Astrocyte (in vitro differentiated cells and primary cell): Measurements from ENCODE around the gene GAMT. TPM values are rescaled to one million over a fixed set of nuclear protein-coding genes. Genes with fewer than 3 reads are reported as not detected.

Experiments
- DNase-seq: peaks from one replicate; pipeline ENCODE4 v3.0.0-alpha.2; 2010; ENCODE audit warnings: low read depth
- FAIRE-seq: peaks from 2 replicates; lab custom pipeline; 2011; peaks lifted over from hg19 to GRCh38; lab: Jason Lieb, UNC
- H2AFZ ChIP-seq: 2 replicates; pipeline ENCODE4 v1.6.0; 2012; ENCODE audit warnings: low read depth, low read length, inconsistent platforms
- H3K27ac ChIP-seq: 2 replicates; pipeline ENCODE4 v1.5.1; 2011; ENCODE audit warnings: low read depth, low read length, inconsistent platforms
- H3K27me3 ChIP-seq: 2 replicates; pipeline ENCODE4 v1.6.0; 2011; ENCODE audit warnings: low read length, inconsistent platforms; ENCODE audit not compliant: insufficient read depth
- H3K36me3 ChIP-seq: 2 replicates; pipeline ENCODE4 v1.5.1; 2011; ENCODE audit warnings: low read length, inconsistent platforms; ENCODE audit not compliant: insufficient read depth
- H3K4me1 ChIP-seq: 2 replicates; pipeline ENCODE4 v1.5.1; 2011; ENCODE audit warnings: low read length, inconsistent platforms; ENCODE audit not compliant: insufficient read depth
- H3K4me2 ChIP-seq: 2 replicates; pipeline ENCODE4 v1.6.0; 2012; ENCODE audit warnings: low read length, inconsistent platforms
- H3K4me3 ChIP-seq: 2 replicates; pipeline ENCODE4 v1.5.1; 2011; ENCODE audit warnings: low read depth, mild to moderate bottlenecking, low read length, inconsistent platforms; ENCODE audit not compliant: insufficient read depth
- H3K79me2 ChIP-seq: 2 replicates; pipeline ENCODE4 v1.6.0; 2012; ENCODE audit warnings: mild to moderate bottlenecking, low read length, inconsistent platforms; ENCODE audit not compliant: insufficient read depth
- H3K9ac ChIP-seq: 2 replicates; pipeline ENCODE4 v1.6.0; 2012; ENCODE audit warnings: mild to moderate bottlenecking, low read length, inconsistent platforms
- H3K9me3 ChIP-seq: 2 replicates; pipeline ENCODE4 v1.5.1; 2012; ENCODE audit warnings: low read depth, mild to moderate bottlenecking, low read length, inconsistent platforms; ENCODE audit not compliant: insufficient read depth
- H4K20me1 ChIP-seq: 2 replicates; pipeline ENCODE4 v1.6.0; 2012; ENCODE audit warnings: low read length, inconsistent platforms; ENCODE audit not compliant: insufficient read depth
- H3K27ac Mint-ChIP-seq: one replicate; pipeline ENCODE4 v1.8.0; 2021; ENCODE audit warnings: mild to moderate bottlenecking, mixed read lengths; ENCODE audit not compliant: unreplicated experiment
- H3K27me3 Mint-ChIP-seq: one replicate; pipeline ENCODE4 v1.8.0; 2021; ENCODE audit warnings: low read depth, mixed read lengths; ENCODE audit not compliant: unreplicated experiment
- H3K36me3 Mint-ChIP-seq: one replicate; pipeline ENCODE4 v1.8.0; 2021; ENCODE audit warnings: low read depth, mixed read lengths; ENCODE audit not compliant: unreplicated experiment
- H3K4me1 Mint-ChIP-seq: one replicate; pipeline ENCODE4 v1.8.0; 2021; ENCODE audit warnings: low read depth, mixed read lengths; ENCODE audit not compliant: unreplicated experiment
- H3K4me3 Mint-ChIP-seq: one replicate; pipeline ENCODE4 v1.8.0; 2021; ENCODE audit warnings: mild to moderate bottlenecking, moderate library complexity, mixed read lengths; ENCODE audit not compliant: unreplicated experiment
- H3K9me3 Mint-ChIP-seq: one replicate; pipeline ENCODE4 v1.8.0; 2021; ENCODE audit warnings: mild to moderate bottlenecking, mixed read lengths; ENCODE audit not compliant: unreplicated experiment
- EZH2 ChIP-seq: IDR thresholded peaks from 2 replicates; pipeline ENCODE4 v1.6.1; 2012; ENCODE audit warnings: mild to moderate bottlenecking, low read length, inconsistent platforms; ENCODE audit not compliant: insufficient read depth
- total RNA-seq: library from RNA; stranded (reverse); gene quantifications from 2 replicates; pipeline ENCODE4 v1.2.1, GENCODE V29; 2021
- TF ChIP-seq, protein P1 (sequence below): IDR thresholded peaks from 2 replicates; pipeline ENCODE4 v1.5.1; 2011; ENCODE audit warnings: low read depth, mild to moderate bottlenecking, inconsistent platforms, low read length, moderate library complexity; ENCODE audit not compliant: insufficient read depth

The GAMT gene
- total RNA-seq, 1 donor from 2014 or later = 35.9 TPM

DNA sequence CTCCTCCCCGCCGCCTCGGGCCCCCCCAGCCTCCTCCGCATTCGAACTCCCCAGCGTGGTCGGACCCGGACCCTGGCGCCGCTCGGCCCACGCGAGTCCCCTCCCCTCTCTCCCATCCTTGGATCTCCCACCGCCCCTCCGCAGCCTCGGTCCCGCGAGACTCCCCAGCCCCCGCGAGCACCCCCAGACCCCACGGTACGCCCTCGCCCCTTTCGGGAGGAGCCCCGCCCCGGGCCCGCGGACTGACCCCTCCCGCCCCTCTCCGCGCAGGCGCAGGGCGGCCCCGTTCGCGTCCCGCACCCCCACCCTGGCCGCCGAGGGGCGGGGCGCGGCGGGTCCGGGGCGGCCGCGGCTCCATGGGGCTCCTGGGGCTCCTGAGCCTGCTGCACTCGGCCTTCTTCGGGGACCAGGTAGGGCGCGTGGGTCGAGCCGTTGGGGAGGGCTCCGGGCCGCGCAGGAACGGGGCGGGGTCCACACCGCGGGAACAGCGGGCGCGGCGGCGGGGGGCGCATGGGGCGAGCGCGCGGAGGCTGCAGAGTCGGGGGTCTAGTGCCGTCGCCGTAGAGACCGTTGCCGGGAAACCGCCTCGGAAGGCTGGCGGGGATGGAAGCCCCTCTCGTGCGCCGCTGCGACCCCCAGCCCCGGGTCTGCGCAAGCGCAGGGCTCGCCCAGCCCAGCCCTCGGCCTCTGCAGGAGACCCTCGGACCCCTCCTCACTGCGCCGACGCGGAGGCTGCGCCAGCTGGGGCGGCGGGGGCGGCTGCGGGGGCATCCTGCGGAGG lies 44.8 kb upstream of the GAMT start:
- Histone ChIP-seq H2AFZ (no peak overlapping the region), H4K20me1 (peaks cover 64% of the 10 kb centered on the region), H3K9me3 (no peaks in the 10 kb centered on the region), H3K4me1 (peaks cover 6% of the 10 kb centered on the region), H3K27ac (no peak overlapping the region), H3K4me3 (no peak overlapping the region), H3K4me2 (peak overlapping the region; percentile 78), H3K79me2 (peaks cover 12% of the 10 kb centered on the region), H3K9ac (no peak overlapping the region), H3K27me3 (peaks cover 25% of the 10 kb centered on the region), H3K36me3 (peaks cover 12% of the 10 kb centered on the region)
- TF ChIP-seq EZH2 = no peak
- TF ChIP-seq, protein P1, sequence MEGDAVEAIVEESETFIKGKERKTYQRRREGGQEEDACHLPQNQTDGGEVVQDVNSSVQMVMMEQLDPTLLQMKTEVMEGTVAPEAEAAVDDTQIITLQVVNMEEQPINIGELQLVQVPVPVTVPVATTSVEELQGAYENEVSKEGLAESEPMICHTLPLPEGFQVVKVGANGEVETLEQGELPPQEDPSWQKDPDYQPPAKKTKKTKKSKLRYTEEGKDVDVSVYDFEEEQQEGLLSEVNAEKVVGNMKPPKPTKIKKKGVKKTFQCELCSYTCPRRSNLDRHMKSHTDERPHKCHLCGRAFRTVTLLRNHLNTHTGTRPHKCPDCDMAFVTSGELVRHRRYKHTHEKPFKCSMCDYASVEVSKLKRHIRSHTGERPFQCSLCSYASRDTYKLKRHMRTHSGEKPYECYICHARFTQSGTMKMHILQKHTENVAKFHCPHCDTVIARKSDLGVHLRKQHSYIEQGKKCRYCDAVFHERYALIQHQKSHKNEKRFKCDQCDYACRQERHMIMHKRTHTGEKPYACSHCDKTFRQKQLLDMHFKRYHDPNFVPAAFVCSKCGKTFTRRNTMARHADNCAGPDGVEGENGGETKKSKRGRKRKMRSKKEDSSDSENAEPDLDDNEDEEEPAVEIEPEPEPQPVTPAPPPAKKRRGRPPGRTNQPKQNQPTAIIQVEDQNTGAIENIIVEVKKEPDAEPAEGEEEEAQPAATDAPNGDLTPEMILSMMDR = no peak
- H3K4me3 Mint-ChIP-seq = no peak overlapping the region
- peaks cover 6% of the 10 kb centered on the region for H3K4me1 Mint-ChIP-seq
- H3K9me3 Mint-ChIP-seq = no peaks in the 10 kb centered on the region
- no peak overlapping the region for H3K27ac Mint-ChIP-seq
- FAIRE-seq (no peak), DNase-seq (no peak)
- H3K36me3 Mint-ChIP-seq = peaks cover 12% of the 10 kb centered on the region
- H3K27me3 Mint-ChIP-seq = peaks cover 30% of the 10 kb centered on the region

- DNase-seq = no peak
- peaks cover 10% of the 10 kb centered on the region for H3K36me3 Mint-ChIP-seq
- no peak overlapping the region for H3K27ac ChIP-seq
- H3K4me2 ChIP-seq = peak overlapping the region; percentile 78
- peaks cover 8% of the 10 kb centered on the region for H3K4me1 ChIP-seq
- H3K36me3 ChIP-seq = peaks cover 20% of the 10 kb centered on the region
- peak overlapping the region; percentile 34 for H3K27ac Mint-ChIP-seq
- peak overlapping the region; percentile 32 for H3K4me3 ChIP-seq
- no peaks in the 10 kb centered on the region for H3K9me3 ChIP-seq
- peak overlapping the region; percentile 62 for H3K4me3 Mint-ChIP-seq
- peaks cover 64% of the 10 kb centered on the region for H4K20me1 ChIP-seq
- no peak overlapping the region for H2AFZ ChIP-seq
- H3K4me1 Mint-ChIP-seq = peaks cover 10% of the 10 kb centered on the region
- peaks cover 22% of the 10 kb centered on the region for H3K27me3 Mint-ChIP-seq
- no peak for FAIRE-seq
- peak overlapping the region; percentile 20 for H3K9ac ChIP-seq
- no peak for TF ChIP-seq EZH2
- TF ChIP-seq, protein P1 = peak; percentile 40
- H3K27me3 ChIP-seq = peaks cover 18% of the 10 kb centered on the region
- peaks cover 20% of the 10 kb centered on the region for H3K79me2 ChIP-seq
- H3K9me3 Mint-ChIP-seq = no peaks in the 10 kb centered on the region
Measured at GRCh38 chr19:1445185-1445931, 44.0 kb upstream of the GAMT start.
